HepG2 (cell line): ENCODE results near the gene TNNI2. TPM values are rescaled to one million over a fixed set of nuclear protein-coding genes. Genes with fewer than 3 reads are reported as not detected.

ENCODE experiments used
- ATAC-seq: fragments of 200-7000 bp; cut with Tn5 transposase; 3 replicates; pipeline ENCODE4 v1.9.1; 2020; ENCODE audit warnings: mild to moderate bottlenecking, moderate library complexity
- BruUV-seq: library from RNA; stranded (reverse); fragments of 400-500 nt; replicated peaks from 2 replicates; lab custom pipeline; 2021; lab: Mats Ljungman, UMichigan
- CTCF ChIA-PET: fragments of 300-600 bp; formaldehyde crosslinking; extraction: SDS; loops from one replicate; lab custom pipeline; 2021; ENCODE audit warnings: low total read pairs, inconsistent platforms, low intra/inter-chr PET ratio; lab: Yijun Ruan, JAX
- POLR2A ChIA-PET: fragments of 350-600 bp; sonication (Branson Sonifier 250); formaldehyde crosslinking; loops from one replicate; lab custom pipeline; 2020; ENCODE audit warnings: antibody characterized with exemption, inconsistent platforms; lab: Yijun Ruan, JAX
- DNase-seq: peaks from one replicate; pipeline ENCODE4 v3.0.0-alpha.2; 2015; ENCODE audit warnings: low spot score
- FAIRE-seq: peaks from 3 replicates; lab custom pipeline; 2011; peaks lifted over from hg19 to GRCh38; lab: Jason Lieb, UNC
- H2AFZ ChIP-seq: one replicate; pipeline ENCODE4 v1.6.1; 2011; ENCODE audit warnings: low read length, inconsistent platforms
- H3K27ac ChIP-seq: fragments of 300-600 bp; 3 replicates; pipeline ENCODE4 v1.8.0; 2011; ENCODE audit warnings: mixed run types, mild to moderate bottlenecking, mixed read lengths, low read length, inconsistent platforms; ENCODE audit not compliant: insufficient read depth; ENCODE audit errors: extremely low read length
- H3K27me3 ChIP-seq, 2 experiments: fragments of 200-600 bp in 1 of 2; 2 replicates in 1 of 2; 3 replicates in 1 of 2; pipeline versions ENCODE4 v1.6.0 to v1.8.0; 2011; ENCODE audit warnings: low read length in 2 of 2, mild to moderate bottlenecking in 2 of 2, moderate library complexity in 2 of 2, inconsistent platforms in 1 of 2; ENCODE audit not compliant: insufficient read depth in 2 of 2, control insufficient read depth in 1 of 2
- H3K36me3 ChIP-seq, 2 experiments: fragments of 200-600 bp in 1 of 2; replicated peaks in 1 of 2; 2 replicates in 1 of 2; 3 replicates in 1 of 2; pipeline versions ENCODE4 v1.5.1 to v1.8.0; 2011; ENCODE audit warnings: low read length in 2 of 2, inconsistent platforms in 1 of 2; ENCODE audit not compliant: insufficient read depth in 2 of 2, control insufficient read depth in 1 of 2
- H3K4me1 ChIP-seq: 2 replicates; pipeline ENCODE4 v1.5.1; 2012; ENCODE audit warnings: low read length, inconsistent platforms; ENCODE audit not compliant: insufficient read depth
- H3K4me2 ChIP-seq: 2 replicates; pipeline ENCODE4 v1.6.0; 2011; ENCODE audit warnings: low read depth, low read length, inconsistent platforms
- H3K4me3 ChIP-seq, 3 experiments: fragments of 200-600 bp in 1 of 3; sonication (generic), shearing (Covaris generic) in 1 of 3; replicated peaks in 1 of 3; 2 replicates each; pipeline ENCODE4 v1.5.1; 2011 to 2016; ENCODE audit warnings: low read length in 3 of 3, inconsistent platforms in 2 of 3, low read depth in 2 of 3, mild to moderate bottlenecking in 2 of 3, control low read depth in 1 of 3, mixed read lengths in 1 of 3; ENCODE audit not compliant: insufficient read depth in 1 of 3
- H3K79me2 ChIP-seq: one replicate; pipeline ENCODE4 v1.6.1; 2011; ENCODE audit warnings: low read length, inconsistent platforms; ENCODE audit not compliant: insufficient read depth
- H3K9ac ChIP-seq: 2 replicates; pipeline ENCODE4 v1.6.0; 2011; ENCODE audit warnings: mild to moderate bottlenecking, low read depth, low read length, inconsistent platforms; ENCODE audit not compliant: insufficient read depth
- H3K9me3 ChIP-seq: 2 replicates; pipeline ENCODE4 v1.5.1; 2012; ENCODE audit warnings: mild to moderate bottlenecking, low read length
- H4K20me1 ChIP-seq: 2 replicates; pipeline ENCODE4 v1.6.0; 2011; ENCODE audit warnings: inconsistent platforms, mild to moderate bottlenecking, low read length, moderate library complexity; ENCODE audit not compliant: insufficient read depth
- ZKSCAN1 ChIP-seq: fragments of 150-350 bp; IDR thresholded peaks from 2 replicates; pipeline ENCODE4 v1.6.1; 2014; ENCODE audit warnings: low read length
- ZMYM3 ChIP-seq: sonication (generic); formaldehyde crosslinking; IDR thresholded peaks from 2 replicates; pipeline ENCODE4 v1.5.1; 2020; ENCODE audit warnings: mild to moderate bottlenecking, missing genetic modification reagents
- ZNF7 ChIP-seq: IDR thresholded peaks from 2 replicates; pipeline ENCODE4 v1.6.1; 2016; ENCODE audit warnings: missing biosample characterization, missing genetic modification reagents
- WGBS: methylation state at CpG from one replicate; pipeline ENCODE4 v1.1.6; 2017; ENCODE audit warnings: low lambda C conversion rate; 5-methylcytosine and 5-hydroxymethylcytosine counted together
- in situ Hi-C: cut with HindIII; loops from 2 replicates; pipeline ENCODE4 v1.10.0; 2017; ENCODE audit warnings: low pct_unique_long_range_greater_than_20kb; ENCODE audit not compliant: extremely low pct_ligation_motif_present
- intact Hi-C: fragments of 100-400 bp; cut with micrococcal nuclease; formaldehyde crosslinking; loops from one replicate; pipeline ENCODE4 v1.10.0; 2022; ENCODE audit not compliant: unreplicated experiment
- polyA plus RNA-seq, 8 experiments: library from polyadenylated mRNA; depleted of rRNA in 3 of 8; stranded (reverse) in 7 of 8; unstranded in 1 of 8; fragments of >200 nt; fragmentation: Illumina TruSeq in 4 of 8; extraction: Trizol in 4 of 8; gene quantifications; 2 replicates each; pipeline versions ENCODE4 v1.2.1 to v1.2.3, GENCODE V29; 2011 to 2016; ENCODE audit warnings: low read depth in 4 of 8, missing spikeins in 1 of 8, mixed read lengths in 1 of 8; ENCODE audit not compliant: insufficient read depth in 1 of 8
- total RNA-seq, 5 experiments: library from RNA; depleted of rRNA; stranded (reverse); fragments of >200 nt; fragmentation: Illumina TruSeq; extraction: Trizol; gene quantifications; 2 replicates each; pipeline ENCODE4 v1.2.3, GENCODE V29; 2016; ENCODE audit warnings: low read depth in 1 of 5
- TF ChIP-seq, protein P1 (sequence below): sonication (generic); formaldehyde crosslinking; IDR thresholded peaks from 2 replicates; pipeline ENCODE4 v1.4.0; 2020; ENCODE audit warnings: missing genetic modification reagents
- TF ChIP-seq, protein P2 (sequence below): sonication (generic); formaldehyde crosslinking; IDR thresholded peaks from 2 replicates; pipeline ENCODE4 v1.4.0; 2020; ENCODE audit warnings: missing genetic modification reagents

TNNI2 gene
- total and polyA plus RNA-seq, 2 of the 13 experiments (the other 11 are each of a cell fraction or from before 2014, with no cell fraction given): 7.2 to 12.0 TPM

DNA sequence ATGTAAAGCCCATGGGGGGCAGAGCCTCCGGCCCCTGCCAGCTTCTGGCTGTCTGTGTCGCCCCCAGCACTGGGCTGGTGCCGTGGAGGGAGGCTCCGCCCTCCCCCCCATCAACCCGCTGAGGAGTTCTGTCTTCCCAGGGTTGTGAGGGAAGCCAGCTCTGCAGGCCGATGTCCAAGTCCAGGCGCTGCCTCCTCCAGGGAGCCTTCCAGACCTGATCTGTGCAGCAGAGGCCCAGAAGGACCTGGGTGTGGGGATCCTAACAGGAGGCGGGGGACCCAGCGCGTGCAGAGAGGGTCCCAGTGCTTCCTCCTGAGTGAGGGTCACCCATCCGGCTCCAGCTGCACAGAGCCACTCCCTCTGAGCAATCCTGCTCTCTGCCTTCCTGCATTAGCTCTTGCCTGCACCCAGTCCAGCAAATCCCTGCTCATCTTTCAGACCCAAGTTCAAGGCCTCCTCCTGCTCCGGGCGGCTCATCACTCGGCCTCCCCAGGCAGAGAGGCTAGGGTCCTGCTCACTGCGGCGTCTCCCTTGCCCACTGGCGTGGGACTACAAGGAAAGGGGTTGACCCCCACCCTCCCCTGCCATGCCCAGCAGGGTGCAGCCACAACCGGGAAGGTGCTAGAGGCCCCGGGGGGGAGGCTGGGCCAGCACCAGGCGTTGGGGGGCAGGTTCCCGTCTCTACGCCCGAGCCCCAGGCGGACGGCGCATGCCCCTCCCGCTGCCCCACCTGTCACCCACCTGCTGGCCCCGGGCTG, 36.5 kb downstream of the TNNI2 start:
- no peak for FAIRE-seq
- CTCF ChIA-PET: interaction anchor here (2.9 kb wide), 1 partner anchor 276 kb away, joined by 36 read pairs; no protein-coding TSS in a partner anchor
- intact Hi-C loops (no loop called here), in situ Hi-C loops (no loop called here)
- Histone ChIP-seq H3K4me3 (no peak overlapping the region), H3K9ac (no peak overlapping the region), H3K79me2 (no peaks in the 10 kb centered on the region), H3K9me3 (no peaks in the 10 kb centered on the region), H3K27me3 (peaks cover 13 to 53% of the 10 kb centered on the region in 2 experiments; a peak in 4 of 5 replicates), H3K4me1 (peaks cover 23% of the 10 kb centered on the region), H4K20me1 (no peaks in the 10 kb centered on the region), H2AFZ (no peak overlapping the region), H3K4me2 (no peak overlapping the region), H3K27ac (no peak overlapping the region), H3K36me3 (no peaks in the 10 kb centered on the region)
- POLR2A ChIA-PET: no interaction called here
- peak; percentile 62; the same call in 1 of the 2 replicates for TF ChIP-seq ZMYM3 (CRISPR knock-in tag)
- no peak for TF ChIP-seq ZKSCAN1
- TF ChIP-seq, protein P1, sequence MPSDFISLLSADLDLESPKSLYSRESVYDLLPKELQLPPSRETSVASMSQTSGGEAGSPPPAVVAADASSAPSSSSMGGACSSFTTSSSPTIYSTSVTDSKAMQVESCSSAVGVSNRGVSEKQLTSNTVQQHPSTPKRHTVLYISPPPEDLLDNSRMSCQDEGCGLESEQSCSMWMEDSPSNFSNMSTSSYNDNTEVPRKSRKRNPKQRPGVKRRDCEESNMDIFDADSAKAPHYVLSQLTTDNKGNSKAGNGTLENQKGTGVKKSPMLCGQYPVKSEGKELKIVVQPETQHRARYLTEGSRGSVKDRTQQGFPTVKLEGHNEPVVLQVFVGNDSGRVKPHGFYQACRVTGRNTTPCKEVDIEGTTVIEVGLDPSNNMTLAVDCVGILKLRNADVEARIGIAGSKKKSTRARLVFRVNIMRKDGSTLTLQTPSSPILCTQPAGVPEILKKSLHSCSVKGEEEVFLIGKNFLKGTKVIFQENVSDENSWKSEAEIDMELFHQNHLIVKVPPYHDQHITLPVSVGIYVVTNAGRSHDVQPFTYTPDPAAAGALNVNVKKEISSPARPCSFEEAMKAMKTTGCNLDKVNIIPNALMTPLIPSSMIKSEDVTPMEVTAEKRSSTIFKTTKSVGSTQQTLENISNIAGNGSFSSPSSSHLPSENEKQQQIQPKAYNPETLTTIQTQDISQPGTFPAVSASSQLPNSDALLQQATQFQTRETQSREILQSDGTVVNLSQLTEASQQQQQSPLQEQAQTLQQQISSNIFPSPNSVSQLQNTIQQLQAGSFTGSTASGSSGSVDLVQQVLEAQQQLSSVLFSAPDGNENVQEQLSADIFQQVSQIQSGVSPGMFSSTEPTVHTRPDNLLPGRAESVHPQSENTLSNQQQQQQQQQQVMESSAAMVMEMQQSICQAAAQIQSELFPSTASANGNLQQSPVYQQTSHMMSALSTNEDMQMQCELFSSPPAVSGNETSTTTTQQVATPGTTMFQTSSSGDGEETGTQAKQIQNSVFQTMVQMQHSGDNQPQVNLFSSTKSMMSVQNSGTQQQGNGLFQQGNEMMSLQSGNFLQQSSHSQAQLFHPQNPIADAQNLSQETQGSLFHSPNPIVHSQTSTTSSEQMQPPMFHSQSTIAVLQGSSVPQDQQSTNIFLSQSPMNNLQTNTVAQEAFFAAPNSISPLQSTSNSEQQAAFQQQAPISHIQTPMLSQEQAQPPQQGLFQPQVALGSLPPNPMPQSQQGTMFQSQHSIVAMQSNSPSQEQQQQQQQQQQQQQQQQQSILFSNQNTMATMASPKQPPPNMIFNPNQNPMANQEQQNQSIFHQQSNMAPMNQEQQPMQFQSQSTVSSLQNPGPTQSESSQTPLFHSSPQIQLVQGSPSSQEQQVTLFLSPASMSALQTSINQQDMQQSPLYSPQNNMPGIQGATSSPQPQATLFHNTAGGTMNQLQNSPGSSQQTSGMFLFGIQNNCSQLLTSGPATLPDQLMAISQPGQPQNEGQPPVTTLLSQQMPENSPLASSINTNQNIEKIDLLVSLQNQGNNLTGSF (CRISPR knock-in tag): no peak
- TF ChIP-seq, protein P2, sequence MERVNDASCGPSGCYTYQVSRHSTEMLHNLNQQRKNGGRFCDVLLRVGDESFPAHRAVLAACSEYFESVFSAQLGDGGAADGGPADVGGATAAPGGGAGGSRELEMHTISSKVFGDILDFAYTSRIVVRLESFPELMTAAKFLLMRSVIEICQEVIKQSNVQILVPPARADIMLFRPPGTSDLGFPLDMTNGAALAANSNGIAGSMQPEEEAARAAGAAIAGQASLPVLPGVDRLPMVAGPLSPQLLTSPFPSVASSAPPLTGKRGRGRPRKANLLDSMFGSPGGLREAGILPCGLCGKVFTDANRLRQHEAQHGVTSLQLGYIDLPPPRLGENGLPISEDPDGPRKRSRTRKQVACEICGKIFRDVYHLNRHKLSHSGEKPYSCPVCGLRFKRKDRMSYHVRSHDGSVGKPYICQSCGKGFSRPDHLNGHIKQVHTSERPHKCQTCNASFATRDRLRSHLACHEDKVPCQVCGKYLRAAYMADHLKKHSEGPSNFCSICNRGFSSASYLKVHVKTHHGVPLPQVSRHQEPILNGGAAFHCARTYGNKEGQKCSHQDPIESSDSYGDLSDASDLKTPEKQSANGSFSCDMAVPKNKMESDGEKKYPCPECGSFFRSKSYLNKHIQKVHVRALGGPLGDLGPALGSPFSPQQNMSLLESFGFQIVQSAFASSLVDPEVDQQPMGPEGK: no peak
- TF ChIP-seq ZNF7: no peak
- DNase-seq: no peak
- WGBS: 12% methylated on average over 8 of the region's 28 CpGs
- BruUV-seq: no TSS peak
- ATAC-seq: no peak
